HG02642 (cell line): ENCODE data around the gene C1QTNF9.
"Not testable (repeated sequence)": the region's sequence is repeated elsewhere in the genome, so short reads cannot be mapped to it uniquely, and the experiment has no call there.

Source experiments
- ATAC-seq: cut with Tn5 transposase; IDR thresholded peaks from one replicate; pipeline ENCODE4 v1.9.1; 2021; ENCODE audit warnings: mild to moderate bottlenecking; ENCODE audit not compliant: unreplicated experiment, poor library complexity

C1QTNF9 gene

DNA sequence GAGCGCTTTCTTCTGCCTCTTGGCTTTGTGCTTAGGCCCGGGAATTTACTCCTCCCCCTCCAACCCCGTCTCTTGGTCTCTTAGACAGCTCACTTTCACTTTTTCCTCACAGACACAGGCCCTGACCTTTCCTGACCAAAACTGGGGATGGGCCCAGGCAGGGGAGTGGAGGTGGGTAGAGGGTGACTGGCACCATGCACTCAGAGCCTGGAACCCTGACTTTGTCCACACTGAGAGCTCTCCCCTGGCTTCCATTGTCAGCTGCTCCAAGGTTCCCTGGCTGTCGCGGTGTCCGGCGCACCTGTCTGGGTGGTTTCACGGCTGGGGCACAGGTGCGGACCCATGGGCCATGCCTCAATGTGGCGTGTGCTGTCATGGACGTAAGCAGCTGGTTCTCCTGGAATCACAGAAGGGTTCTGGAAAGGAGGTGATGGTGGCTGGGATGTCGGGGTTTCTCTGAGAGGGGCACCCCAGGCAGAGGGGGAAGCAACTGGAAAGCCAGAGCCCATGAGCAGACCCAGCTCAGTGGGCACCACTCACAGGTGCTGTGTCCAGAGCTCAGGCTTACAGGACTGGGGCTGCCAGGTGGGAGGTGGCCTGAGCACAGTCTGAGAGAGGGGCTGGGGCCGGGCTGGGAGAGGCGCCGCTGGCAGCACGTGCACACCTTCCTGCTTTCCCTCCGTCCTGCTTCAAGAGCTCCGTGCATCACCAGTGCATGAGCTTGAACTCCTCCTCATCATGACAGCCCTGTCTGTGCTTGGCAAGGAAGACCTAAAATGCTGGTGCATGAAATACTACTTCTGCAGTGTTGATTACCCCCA is 28.0 kb upstream of the C1QTNF9 start:
- no peak for ATAC-seq

GRCh38 chr13:24282256-24282655 is 27.1 kb upstream of the C1QTNF9 start:
- ATAC-seq: no peak

DNA sequence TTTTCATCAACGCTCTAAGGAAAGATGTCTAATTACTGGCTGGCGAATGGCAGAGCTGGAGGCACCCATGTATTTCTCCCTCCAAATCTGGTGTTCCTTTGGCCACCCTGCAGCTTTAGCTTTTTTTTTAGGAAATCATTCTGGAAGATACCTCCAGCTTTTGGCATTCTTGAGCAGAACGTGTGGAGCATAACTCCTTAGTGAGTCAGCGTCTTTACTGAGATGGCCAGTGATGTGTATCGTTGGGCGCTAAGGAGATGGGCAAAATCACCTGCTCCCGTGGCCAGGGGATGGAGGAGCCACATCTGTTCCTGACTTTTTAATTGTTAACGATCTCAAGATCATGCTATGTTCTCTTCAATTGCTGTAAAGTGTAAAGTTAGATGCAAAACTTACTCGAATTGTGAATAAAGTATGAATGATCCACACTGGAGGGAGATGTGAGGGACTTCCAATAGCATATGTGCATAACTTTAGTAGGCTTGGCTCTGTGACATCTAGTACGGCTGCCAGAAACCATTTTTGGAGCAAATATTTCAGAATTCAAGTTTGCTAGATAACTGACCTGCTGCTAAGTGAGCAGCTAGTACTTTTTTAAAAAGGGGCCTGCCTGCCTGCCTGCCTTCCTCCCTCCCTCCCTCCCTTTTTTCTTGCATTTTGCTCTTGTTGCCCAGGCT is 24.4 kb upstream of the C1QTNF9 start:
- ATAC-seq: no peak

- no peak for ATAC-seq
These were observed 22.8 kb upstream of the C1QTNF9 start for GRCh38 chr13:24286624-24287023.

- no peak for ATAC-seq
These were observed 21.6 kb upstream of the C1QTNF9 start for GRCh38 chr13:24287748-24288287.

DNA sequence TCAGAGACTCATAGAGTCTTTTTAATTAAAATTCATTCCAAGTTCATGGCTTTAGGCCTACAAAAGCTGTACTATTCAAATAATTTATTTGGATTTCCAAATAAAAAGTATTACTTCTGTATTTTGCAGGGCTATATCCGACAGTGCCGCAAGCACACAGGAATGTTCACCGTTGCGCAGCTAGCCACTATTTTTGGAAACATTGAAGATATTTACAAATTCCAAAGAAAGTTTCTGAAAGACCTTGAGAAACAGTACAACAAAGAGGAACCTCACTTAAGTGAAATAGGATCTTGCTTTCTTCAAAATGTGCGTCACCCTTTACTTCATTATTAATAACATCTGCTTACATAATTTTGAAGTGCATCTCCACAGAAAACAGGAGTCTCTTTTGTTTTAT is 20.5 kb upstream of the C1QTNF9 start:
- no peak for ATAC-seq

DNA sequence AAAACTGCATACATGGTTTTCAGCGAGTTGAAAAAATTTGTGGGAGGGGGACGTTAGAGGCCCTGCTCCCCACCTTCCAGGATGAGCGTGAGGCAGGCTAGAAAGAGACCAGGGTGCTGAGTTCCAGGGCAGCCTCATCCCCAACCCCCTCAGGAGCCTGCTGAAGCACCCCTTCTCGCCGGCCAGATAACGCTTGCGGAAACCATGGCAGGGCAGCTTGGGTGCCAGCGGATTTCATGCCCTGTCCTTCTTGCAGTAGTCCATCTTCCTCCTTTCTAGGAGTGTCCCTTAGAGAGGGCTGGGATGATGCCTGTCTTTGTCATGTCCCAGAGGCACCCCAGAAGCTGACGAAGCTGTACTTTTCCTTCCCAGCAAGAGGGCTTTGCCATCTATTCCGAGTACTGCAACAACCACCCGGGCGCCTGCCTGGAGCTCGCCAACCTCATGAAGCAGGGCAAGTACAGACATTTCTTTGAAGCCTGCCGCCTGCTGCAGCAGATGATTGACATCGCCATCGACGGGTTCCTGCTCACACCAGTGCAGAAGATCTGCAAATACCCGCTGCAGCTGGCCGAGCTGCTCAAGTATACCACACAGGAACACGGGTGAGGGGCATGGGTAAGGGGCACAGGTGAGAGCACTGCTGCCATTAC is 19.0 kb upstream of the C1QTNF9 start:
- ATAC-seq: no peak

GRCh38 chr13:24292481-24292880 is 16.9 kb upstream of the C1QTNF9 start:
- no peak for ATAC-seq

GRCh38 chr13:24293746-24294145 is 15.6 kb upstream of the C1QTNF9 start:
- ATAC-seq: no peak

DNA sequence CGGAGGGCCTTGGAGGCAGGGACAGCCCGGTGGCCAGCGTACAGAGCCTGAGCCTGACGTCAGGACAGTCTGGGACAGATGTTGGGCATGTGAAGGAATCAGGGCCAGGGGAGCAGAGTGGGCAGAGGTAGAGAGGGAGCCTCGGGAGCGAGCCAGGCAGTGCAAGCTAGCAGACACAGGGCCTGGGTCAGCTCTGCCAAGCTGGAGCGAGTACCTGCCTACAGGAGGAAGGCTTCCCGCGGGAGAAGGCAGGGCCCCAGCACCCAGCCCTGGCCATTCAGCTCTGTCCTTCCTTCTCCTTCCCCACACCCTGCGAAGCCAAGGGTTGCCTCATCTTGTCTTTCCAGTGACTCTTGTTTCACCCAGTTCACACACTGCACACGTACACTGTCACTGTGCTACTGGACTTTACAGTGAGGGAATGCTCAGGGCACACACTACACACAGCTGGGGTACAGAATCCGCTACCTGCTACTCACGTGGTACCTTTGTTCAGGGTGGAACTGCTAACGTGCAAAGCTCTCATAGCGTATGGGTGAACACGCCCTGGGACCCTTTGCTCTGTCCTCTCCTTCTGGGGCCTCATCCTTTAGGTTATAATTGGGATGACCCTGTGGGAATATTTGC is 9.8 kb upstream of the C1QTNF9 start:
- no peak for ATAC-seq

DNA sequence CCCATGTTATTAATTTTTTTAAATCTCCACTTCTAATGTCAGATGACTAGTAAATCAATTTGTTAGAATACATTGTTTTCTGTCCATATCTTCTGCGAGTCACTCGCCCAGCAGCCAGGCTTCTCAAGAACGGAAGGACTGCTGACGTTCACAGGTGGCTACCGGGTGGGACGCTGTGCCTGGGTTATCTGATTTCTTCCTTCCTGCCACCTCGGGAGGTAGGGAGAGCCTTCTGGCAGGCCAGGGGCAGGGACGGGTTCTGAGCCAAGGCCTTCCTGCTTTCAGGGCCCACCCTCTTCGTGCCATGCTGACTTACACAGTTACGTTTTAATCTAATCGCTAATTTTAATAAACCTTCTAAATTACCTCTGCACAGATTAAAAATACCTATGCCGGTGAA is 7.9 kb upstream of the C1QTNF9 start:
- ATAC-seq: no peak

DNA sequence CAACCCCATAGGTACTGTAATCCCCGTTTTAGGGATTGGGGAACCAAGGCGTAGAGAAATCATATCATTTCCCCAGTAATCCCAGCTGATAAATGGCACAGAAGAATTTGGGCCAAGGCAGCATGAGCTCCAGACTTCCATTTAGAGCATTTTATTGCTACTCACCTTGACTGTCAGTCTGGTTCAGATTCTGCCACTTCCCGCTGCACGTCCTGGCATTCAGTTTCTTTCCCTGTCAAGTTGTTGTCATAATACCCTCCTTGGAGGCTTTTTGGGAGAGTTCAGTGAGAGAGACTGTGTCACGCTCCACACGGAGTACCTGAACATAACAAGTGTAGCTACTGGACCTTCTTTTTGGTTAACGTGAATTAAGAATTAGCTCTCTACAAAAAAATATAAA is 7.5 kb upstream of the C1QTNF9 start:
- ATAC-seq: no peak

- ATAC-seq: no peak
These were observed 4.8 kb upstream of the C1QTNF9 start for GRCh38 chr13:24304620-24305019.

DNA sequence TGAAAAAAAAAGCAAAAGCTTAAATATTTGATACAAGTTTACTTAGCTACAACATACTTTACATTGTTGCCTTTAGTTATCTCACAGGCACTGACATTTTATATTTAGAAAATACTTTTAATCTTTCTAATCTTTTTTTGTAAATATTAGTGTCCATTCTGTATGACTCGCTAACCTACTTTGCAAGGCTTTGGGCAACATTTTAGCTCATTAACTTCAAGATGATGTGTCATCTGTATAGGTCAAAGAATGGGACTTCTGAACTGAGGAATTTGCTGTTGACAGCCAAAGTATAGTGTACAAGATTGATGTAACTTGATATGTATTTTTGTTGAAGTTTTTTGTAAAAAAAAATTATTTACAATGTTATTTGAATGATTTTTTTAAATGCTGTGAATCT is 2.7 kb upstream of the C1QTNF9 start:
- ATAC-seq: no peak

GRCh38 chr13:24307211-24308067 is 1.9 kb upstream of the C1QTNF9 start:
- no peak for ATAC-seq

GRCh38 chr13:24308068-24308445 is 1.3 kb upstream of the C1QTNF9 start:
- no peak for ATAC-seq

GRCh38 chr13:24308488-24309020 is 826 bp upstream of the C1QTNF9 start:
- no peak for ATAC-seq

GRCh38 chr13:24313439-24313838 is 4.1 kb downstream of the C1QTNF9 start:
- ATAC-seq: no peak

DNA sequence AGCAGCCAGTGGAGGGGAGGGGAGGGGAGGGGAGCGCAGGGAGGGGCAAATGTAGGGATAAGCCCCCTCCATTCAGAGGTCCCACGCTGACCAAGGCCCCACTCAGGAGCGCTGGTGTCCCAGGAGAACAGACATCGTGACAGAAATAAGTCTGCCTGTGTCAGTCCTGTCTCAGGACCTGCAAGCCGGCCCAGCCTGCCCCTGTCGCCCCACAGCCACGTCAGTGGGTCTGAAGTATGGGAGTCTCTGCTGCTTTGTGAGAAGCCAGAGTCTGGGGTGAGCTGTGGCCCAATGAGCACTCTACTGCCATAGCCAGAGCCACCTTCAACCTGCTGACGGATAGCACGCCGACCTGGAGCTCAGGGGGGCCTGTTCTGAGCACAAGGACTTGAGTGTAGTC is 8.5 kb downstream of the C1QTNF9 start:
- ATAC-seq: not testable (repeated sequence)

GRCh38 chr13:24318878-24319277 is 9.5 kb downstream of the C1QTNF9 start:
- ATAC-seq: not testable (repeated sequence)
